ENCODE results near the gene TULP4.
"Not testable (repeated sequence)": the region's sequence is repeated elsewhere in the genome, so short reads cannot be mapped to it uniquely, and the experiment has no call there.

Gene TULP4

DNA sequence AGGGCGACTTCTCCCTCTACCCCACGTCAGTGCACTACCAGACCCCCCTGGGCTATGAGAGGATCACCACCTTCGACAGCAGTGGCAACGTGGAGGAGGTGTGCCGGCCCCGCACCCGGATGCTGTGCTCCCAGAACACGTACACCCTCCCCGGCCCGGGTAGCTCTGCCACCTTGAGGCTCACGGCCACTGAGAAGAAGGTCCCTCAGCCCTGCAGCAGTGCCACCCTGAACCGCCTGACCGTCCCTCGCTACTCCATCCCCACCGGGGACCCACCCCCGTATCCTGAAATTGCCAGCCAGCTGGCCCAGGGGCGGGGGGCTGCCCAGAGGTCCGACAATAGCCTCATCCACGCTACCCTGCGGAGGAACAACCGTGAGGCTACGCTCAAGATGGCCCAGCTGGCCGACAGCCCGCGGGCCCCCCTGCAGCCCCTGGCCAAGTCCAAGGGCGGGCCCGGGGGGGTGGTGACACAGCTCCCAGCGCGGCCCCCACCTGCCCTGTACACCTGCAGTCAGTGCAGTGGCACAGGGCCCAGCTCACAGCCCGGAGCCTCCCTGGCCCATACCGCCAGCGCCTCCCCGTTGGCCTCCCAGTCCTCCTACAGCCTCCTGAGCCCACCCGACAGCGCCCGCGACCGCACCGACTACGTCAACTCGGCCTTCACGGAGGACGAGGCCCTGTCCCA is 190.1 kb downstream of the TULP4 start:
- DNase-seq (ENCODE audit: low read depth), result no peak

DNA sequence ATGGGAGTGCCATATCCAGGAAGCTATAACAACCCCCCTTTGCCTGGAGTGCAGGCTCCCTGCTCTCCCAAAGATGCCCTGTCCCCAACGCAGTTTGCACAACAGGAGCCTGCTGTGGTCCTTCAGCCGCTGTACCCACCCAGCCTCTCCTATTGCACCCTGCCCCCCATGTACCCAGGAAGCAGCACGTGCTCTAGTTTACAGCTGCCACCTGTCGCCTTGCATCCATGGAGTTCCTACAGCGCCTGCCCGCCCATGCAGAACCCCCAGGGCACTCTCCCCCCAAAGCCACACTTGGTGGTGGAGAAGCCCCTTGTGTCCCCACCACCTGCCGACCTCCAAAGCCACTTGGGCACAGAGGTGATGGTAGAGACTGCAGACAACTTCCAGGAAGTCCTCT is 191.0 kb downstream of the TULP4 start:
- DNase-seq (ENCODE audit: low read depth), result no peak

DNA sequence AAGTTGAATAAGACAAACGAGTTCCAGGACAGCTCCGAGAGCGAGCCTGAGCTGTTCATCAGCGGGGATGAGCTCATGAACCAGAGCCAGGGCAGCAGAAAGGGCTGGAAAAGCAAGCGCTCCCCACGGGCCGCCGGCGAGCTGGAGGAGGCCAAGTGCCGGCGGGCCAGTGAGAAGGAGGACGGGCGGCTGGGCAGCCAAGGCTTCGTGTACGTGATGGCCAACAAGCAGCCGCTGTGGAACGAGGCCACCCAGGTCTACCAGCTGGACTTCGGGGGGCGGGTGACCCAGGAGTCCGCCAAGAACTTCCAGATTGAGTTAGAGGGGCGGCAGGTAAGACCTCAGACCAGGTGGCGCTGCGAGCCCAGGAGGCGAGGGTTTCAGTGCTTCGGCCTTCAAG is 191.6 kb downstream of the TULP4 start:
- DNase-seq (ENCODE audit: low read depth), result no peak

DNA sequence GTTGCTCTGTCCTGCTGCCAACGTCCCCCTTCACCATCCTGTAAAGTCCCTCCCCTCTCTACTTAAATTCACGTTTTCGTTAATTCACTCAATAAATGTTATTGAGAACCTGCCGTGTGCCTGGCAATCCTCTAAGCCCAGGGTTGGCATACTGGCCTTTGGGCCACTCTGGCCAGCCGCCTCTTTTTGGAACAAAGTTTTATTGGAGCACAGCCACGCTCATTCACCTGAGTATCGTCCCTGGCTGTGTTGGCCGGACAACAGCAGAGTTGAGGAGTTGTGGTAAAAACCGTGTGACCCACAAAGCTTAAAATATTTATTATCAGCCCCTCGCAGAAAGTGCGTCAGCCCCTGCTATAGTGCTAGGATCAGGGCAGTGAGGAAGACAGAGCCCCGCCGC is 192.9 kb downstream of the TULP4 start:
- DNase-seq (ENCODE audit: low read depth), result no peak

DNA sequence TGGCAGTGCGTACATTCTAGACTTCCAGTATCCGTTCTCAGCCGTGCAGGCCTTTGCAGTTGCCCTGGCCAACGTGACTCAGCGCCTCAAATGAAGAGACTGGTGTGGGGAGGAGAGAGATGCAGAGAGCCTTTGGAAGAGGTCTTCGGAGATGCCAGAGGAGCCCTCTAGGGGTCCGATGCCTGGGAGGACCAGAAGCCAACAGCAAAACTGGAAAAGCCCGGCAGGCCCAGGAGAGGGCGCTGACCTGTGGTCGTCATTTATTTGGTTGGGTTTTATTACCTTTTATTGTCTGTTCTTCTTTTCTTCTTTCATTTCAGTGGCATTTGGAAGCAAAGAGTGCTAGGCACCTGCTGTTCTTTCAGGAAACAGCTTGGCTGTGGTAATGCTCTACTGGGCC is 194.3 kb downstream of the TULP4 start:
- no peak for DNase-seq (ENCODE audit: low read depth)

DNA sequence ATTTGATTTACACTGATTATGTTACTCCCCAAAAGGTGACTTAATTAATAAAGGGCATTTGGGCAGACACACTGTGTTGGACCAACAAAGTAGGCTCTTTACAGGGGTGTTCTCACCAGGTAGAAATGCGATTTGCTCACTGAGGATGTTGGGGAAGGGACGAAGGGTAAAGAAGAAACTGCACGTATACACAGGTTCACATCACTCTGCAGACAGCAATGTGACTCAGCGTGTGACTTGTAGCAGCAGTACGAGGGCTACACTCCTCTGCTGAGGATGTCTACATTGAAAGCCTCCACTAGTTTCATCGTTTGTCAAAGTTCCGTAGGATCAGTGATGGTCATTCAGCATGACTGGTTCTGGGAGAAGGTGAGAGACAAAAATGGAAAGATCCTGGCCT is 194.9 kb downstream of the TULP4 start:
- DNase-seq (ENCODE audit: low read depth), result no peak

DNA sequence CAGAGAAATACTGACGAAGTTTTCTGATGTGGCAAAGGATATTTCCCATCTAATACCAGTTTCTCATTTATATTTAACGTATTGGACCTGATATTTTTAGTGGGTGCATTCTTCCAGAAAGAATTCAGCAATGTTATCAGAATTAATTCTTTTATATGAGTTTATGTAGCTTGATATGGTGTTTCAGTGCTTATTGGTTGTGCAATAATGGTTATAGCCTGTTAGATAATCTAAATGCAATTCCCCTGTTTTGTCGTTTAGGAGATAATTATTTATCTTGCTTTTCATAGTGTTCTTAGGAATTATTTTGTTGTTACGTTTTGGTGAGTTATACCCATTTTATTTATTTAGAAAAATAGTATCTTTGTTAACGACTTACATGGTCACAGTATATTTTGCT is 196.2 kb downstream of the TULP4 start:
- DNase-seq (ENCODE audit: low read depth), result no peak

DNA sequence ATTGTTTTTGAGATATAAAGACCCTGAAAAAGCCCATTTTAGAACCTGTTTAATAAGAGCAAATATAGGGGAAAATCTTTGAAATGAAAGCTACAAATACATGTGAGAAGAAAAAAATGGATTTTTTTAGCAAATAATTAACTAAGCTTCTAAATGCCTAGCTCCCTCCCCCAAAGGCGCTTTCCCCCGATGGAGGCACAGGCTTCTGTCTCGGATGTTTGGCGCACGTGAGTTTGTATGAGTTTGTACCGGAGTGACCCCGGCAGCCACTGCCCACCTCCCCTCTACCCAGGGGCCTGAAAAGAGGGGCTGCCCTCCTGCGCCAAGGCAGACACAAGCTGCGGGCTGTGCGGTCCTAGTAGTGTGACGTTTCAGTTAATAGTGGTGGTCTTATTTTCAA is 197.2 kb downstream of the TULP4 start:
- no peak for DNase-seq (ENCODE audit: low read depth)

DNA sequence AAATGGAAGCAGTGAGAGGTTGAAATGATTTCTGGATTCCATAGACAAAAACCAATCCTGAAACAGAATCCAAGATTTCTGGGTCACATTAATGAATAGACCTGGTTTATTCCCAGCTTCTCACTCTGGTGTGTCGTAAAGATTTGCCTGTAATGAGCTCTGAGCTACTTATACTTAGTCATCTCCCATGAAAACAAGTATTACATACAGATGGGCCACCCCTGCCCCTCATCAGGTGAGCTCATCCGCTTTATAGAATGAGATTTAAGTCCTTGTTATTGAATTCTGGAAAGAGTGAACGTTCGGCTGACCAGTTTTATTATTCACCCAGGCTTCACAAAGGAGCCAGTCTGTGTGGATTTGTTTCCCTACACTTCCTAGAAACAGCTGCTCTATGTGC is 200.5 kb downstream of the TULP4 start:
- DNase-seq (ENCODE audit: low read depth), result no peak

DNA sequence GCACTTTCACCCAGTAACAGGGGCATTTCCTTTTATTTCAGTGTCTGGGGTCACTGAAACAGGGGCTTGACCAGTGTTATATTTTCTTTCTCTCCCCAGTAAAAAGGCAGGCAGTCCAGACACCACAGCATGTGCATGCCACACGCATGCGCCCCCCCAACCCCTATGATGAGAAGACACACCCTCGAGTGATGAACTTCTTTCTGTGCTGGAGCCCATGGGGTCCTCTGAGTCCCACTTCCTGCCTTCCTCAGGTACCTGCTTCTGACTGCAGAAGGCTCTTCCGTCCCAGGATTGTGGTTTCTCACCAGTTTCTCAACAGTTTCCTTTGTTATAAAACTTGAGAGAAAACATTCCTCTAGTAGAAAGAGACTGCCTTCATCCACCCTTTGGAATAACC is 201.9 kb downstream of the TULP4 start:
- no peak for DNase-seq (ENCODE audit: low read depth)

DNA sequence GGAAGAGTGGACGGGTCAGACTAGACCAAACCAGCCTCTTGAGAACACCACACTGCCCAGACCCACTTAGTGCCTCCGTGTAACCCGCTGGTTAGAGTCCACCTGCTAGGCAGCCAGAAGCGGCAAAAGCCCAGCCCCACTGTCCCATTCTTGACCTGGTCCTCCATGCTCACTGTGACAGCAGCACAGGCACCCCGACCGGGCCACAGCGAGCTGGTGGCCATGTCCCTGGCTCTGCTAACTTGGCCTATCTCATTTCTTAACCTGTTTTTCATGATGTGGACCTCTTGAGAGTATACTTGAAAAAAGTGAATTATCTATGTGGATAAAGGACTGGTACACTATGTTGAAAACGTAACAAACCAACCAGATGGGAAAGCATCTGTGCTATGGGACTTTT is 202.7 kb downstream of the TULP4 start:
- DNase-seq (ENCODE audit: low read depth), result no peak

DNA sequence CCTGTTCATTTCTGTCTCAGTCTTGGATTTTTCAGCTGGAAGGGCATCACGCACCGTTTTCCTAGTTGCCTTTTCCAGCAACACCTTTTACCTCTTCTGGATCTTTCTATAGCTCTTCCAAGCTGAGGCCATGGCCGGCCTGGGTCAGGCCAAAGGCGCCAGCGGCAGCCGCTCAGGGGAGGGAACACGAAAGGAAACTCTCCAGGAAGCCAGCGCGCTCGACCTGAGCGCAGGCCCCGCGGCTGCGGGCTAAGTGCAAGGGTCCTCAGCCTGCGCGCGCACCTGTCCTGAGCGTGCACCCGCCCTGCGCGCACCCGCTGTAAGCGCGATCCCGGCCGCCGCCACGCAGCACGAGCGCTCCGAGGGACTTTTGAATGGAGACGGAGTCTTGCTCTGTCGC is 203.8 kb downstream of the TULP4 start:
- no peak for DNase-seq (ENCODE audit: low read depth)

DNA sequence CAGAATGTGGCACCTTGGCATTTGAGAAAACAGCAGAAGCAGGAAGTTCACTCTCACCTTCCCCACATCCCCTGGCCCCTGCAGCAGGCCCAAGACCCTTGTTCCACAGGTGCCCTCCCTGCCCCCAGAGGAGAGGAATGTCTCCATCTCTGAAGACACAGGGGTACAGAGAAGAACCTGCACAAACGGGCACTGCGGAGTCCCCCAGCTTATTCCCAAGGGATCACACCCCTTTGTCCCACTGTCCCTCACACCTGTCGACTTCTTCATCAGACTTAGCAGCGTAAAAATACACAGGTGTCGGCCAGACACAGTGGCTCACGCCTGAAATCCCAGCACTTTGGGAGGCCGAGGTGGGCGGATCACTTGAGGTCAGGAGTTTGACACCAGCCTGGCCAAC is 204.8 kb downstream of the TULP4 start:
- no peak for DNase-seq (ENCODE audit: low read depth)

DNA sequence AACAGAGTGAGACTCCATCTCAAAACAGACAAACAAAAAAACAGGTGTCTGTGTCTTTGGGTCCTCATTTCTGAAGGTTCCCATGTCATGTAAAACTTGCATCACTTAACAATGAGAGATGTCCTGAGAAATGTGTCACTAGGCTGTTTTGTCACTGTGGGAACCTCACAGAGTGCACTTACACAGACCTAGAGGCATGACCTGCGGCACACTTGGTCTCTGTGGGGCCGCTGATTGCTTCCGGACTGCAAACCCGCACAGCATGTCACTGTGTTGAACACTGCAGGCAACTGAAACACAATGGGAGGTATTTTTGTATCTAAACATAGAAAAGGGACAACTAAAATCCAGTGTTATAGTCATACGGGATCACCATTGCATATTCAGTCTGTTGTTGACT is 205.3 kb downstream of the TULP4 start:
- DNase-seq (ENCODE audit: low read depth), result no peak

DNA sequence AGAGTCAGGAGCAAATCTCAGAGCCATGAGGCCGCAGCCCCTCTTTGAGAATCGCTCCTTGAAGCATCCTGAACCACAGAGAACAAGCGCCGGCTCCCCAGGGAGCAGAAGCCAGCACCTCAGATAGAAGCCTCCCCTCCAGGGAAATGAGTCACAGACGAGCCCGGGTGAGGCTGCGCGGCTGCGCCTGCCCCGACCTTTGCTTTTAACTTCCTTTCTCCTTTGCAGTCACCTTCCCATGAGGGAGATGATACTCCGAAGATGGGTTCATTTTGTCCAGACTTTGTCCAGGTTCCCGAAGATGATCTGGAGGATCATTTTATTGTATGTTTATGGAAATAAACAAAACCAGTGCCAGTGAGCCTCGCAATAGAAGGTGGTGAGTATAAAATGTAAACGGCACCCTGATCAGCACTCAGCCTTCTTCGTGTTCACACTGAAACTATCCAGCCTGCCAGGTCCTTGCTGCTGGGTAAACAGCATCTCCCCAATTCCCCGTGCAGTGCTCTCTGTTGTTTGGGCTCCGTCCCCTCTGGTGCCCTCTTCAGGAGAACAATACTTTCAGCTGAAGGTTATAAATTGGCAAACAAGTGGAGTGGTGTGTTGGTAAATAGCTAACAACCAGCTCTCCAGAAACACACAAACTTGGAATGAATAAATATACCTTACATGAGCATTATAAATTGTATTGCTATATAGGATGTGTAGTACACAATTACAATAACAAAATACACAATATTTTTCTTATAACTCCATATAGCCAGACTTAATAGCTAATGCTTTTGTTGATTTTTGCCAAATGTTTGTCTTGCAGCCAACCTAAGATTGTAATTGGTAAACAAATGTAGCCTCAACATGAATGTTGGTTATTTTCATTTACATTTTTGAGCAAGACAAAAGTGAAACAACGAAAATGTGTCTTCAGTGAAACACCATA is 206.2 kb downstream of the TULP4 start:
- DNase-seq (ENCODE audit: low read depth), result peak; percentile 17

DNA sequence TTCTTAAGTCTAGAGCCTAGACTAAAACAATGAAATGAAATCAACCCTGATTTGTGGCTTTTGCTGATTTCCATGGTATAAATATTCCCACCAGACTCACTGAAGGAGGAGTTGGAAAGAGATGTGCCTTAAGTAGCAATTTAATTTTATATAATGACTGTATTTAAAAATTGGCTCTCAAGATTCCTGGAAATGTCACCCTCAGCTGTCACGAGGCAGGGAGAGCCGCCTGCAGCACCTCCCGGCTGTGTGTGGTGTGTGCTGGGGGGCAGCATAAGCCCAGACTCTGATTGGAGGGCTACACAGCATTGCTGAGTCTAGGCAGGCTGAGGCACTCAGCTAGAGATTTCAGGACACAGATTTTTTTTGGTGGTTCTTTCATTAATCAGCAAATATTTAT is 207.0 kb downstream of the TULP4 start:
- no peak for DNase-seq (ENCODE audit: low read depth)

DNA sequence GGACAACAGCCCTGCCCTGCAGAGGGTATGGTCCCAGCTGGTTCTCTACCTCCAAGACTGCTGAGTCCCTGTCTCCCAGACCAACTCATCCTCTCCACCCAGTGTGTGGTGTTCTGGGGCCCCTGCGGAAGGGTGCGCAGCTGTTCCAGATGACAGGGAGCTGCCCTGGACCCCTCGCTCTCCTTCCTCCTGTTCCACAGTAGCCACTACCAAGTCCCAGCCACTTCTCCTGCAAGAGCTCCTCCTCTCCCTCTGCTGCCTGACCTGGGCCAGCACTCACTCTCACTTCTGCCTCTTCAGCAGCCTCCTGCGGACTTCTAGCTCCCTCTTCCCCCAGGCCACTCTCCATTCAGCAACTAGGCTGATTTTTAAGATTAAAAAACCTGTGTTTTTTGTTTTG is 207.5 kb downstream of the TULP4 start:
- DNase-seq (ENCODE audit: low read depth), result no peak

DNA sequence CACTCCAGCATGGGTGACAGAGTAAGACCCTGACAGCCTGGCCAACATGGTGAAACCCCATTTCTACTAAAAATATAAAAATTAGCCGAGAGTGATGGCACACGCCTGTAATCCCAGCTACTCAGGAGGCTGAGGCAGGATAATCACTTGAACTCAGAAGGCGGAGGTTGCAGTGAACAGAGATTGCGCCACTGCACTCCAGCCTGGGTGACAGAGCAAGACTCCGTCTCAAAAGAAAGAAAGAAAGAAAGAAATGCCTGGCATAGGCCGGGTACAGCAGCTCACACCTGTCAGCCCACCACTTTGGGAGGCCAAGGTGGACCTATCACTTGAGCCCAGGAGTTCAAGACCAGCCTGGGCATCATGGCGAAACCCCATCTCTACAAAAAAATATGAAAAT is 208.7 kb downstream of the TULP4 start:
- not testable (repeated sequence) for DNase-seq (ENCODE audit: low read depth)

DNA sequence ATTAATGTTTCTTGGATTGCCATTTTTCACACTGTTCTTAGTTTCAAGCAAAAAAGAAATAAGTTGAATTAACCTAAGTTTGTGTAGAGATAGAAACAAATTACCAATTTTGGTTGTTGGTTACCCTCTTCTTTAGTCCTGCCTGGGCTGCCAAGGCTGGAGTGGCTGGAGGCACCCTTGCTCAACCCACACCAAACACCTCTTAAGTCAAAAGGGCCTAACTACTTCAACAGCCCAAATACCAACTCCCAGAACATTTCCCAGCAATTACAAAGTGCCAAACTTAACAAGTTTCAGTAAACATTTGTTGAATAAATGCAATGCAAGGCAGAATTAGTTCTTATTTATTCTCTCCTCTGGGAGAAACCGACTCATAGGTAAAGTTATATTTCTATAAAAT is 209.5 kb downstream of the TULP4 start:
- no peak for DNase-seq (ENCODE audit: low read depth)

DNA sequence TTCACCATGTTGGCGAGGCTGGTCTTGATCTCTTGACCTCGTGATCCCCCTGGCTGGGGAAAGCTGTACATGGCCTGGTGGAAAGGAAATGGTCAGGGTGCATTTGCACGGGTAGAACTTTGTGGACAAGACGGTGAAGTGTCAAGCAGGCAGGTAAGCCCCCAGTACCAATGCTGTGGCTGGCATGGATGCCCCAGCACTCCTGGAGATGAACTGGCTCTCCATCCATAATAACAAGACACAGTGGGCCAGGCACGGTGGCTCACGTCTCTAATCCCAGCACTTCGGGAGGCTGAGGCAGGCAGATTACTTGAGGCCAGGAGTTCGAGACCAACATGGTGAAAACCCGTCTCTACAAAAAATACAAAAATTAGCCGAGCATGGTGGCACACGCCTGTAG is 210.4 kb downstream of the TULP4 start:
- no peak for DNase-seq (ENCODE audit: low read depth)

DNA sequence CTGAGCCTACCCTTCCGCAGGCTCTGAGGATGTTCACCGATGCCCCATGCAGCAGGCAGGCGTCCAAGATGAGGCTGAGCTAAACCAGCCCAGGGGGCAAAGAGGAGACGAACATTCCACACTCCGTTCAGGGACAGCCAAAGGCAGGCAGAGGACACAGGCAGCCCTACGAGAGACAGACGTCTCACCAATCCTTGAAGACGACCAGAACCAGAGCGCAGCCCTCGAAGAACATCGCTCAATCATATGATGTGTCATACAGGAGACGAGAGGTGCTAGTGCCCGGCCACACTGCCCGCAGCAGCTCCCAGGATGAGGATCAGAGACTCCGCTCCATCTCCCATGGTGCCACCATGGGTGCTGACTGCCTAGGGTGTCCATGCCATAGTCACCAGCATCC is 212.0 kb downstream of the TULP4 start:
- DNase-seq (ENCODE audit: low read depth), result no peak

DNA sequence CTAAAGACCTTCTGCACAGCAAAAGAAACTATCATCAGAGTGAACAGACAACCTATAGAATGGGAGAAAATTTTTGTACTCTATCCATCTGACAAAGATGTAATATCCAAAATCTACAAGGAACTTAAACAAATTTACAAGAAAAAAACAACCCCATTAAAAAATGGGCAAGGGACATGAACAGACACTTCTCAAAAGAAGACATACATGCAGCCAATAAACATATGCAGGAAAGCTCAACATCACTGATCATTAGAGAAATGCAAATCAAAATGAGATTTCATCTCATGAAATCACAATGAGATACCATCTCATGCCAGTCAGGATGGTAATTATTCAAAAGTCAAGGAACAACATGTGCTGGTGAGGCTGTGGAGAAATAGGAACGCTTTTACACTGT is 215.6 kb downstream of the TULP4 start:
- DNase-seq (ENCODE audit: low read depth), result not testable (repeated sequence)

DNA sequence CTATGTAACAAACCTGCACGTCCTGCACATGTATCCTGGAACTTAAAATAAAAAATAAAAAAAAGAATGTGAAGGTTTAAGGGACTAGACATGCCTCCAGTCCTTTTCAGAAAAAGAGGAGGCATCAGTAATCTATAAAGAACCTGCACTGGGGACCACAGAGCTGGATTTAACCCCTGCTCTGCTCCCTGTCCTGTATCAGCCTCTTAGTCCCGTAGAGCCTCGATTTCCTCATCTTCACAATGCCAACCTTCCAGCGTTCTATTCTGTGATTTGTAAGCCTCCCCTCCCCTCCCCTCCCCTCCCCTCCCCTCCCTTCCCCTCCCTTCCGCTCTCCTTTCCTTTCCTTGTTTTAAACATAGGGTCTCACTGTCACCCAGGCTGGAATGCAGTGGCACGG is 216.6 kb downstream of the TULP4 start:
- DNase-seq (ENCODE audit: low read depth), result no peak

DNA sequence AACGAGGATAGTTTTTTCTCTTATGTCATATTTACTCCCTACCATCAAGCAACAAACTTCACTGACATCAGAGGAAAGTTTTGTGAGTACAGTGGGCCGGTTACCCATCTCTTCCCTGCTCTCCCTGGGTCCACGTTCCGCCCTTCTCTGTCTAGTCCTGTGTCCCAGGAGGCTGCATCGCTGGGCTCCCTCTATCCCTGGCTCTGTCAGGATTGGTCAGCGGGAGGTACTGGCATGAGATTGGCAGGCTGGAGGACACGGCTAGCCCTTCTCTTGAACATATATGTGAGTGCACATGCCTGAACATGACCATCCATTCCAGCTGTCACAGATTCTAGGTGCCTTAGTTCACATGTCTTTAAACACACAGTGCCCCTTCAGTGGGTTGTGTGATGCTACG is 217.4 kb downstream of the TULP4 start:
- no peak for DNase-seq (ENCODE audit: low read depth)

Measured in stimulated activated CD8-positive, alpha-beta memory T cell treated with anti-CD3 and anti-CD28 coated beads, Interleukin-4, amount 100 ng/mL, for 24 hours (primary cell).